ENCODE measurements around the gene TNS1. TPM values are rescaled to one million over a fixed set of nuclear protein-coding genes. Genes with fewer than 3 reads are reported as not detected.

The TNS1 gene
- polyA plus RNA-seq, 3 donors, result 0.26 to 1.6 (median 1.5) TPM

- Histone ChIP-seq H3K4me2 (replicated peaks; ENCODE audit: extremely low read depth, low read length, poor library complexity, severe bottlenecking) (no peak overlapping the region), H3K9ac (ENCODE audit: insufficient read depth, low read length, poor library complexity, severe bottlenecking) (no peak overlapping the region), H4K20me1 (ENCODE audit: insufficient read depth, low read length) (no peaks in the 10 kb centered on the region), H3K4me3 (replicated peaks in 1 of 3; ENCODE audit: low read depth in 2 of 3, low read length in 3 of 3) (no peak overlapping the region), H3K79me2 (ENCODE audit: insufficient read depth, low read length) (no peaks in the 10 kb centered on the region), H3K4me1 (ENCODE audit: control insufficient read depth in 1 of 2, insufficient read depth in 2 of 2, low read length in 2 of 2) (peaks cover 45 to 54% of the 10 kb centered on the region in 2 donors), H3K27ac (ENCODE audit: low read depth in 1 of 2, low read length in 2 of 2) (no peak overlapping the region), H2AFZ (ENCODE audit: insufficient read depth, low read depth, low read length, poor library complexity, severe bottlenecking) (no peak overlapping the region), H3K27me3 (ENCODE audit: control insufficient read depth in 2 of 2, insufficient read depth in 2 of 2, low read length in 2 of 2) (peaks cover 0 to 2% of the 10 kb centered on the region in 2 donors), H3K9me3 (replicated peaks in 1 of 2; ENCODE audit: control insufficient read depth in 1 of 2, insufficient read depth in 1 of 2, low read length in 2 of 2) (no peaks in the 10 kb centered on the region), H3K36me3 (replicated peaks in 1 of 2; ENCODE audit: control insufficient read depth in 1 of 2, insufficient read depth in 2 of 2, low read length in 2 of 2) (no peaks in the 10 kb centered on the region)
- Mint-ChIP-seq H3K9me3 (peaks cover 0 to 3% (median 0%) of the 10 kb centered on the region in 7 donors), H3K36me3 (peaks cover 22 to 35% of the 10 kb centered on the region in 2 donors), H3K27ac (peak overlapping the region in 6 of 7 donors; percentile 17 to 93 (median 76)), H3K4me1 (peaks cover 61% of the 10 kb centered on the region), H3K27me3 (ENCODE audit: low read depth in 3 of 3) (peaks cover 0 to 18% (median 9%) of the 10 kb centered on the region in 3 donors), H3K4me3 (no peak overlapping the region)
- 50% methylated on average over 2 of the region's 5 CpGs for WGBS (ENCODE audit: insufficient coverage)
- intact Hi-C loops (cut with micrococcal nuclease), result loop anchor here in 1 of 2 donors (5.0 kb wide), 1 partner anchor 33 kb away; no protein-coding TSS in a partner anchor
- TF ChIP-seq CTCF (IDR thresholded peaks at IDR 0.05), result no peak
- DNase-seq, result no peak
Observed at GRCh38 chr2:217904614-217904965, 98.2 kb downstream of the TNS1 start.

GRCh38 chr2:217903859-217904613 is 98.8 kb downstream of the TNS1 start:
- Histone ChIP-seq H3K9me3 (replicated peaks in 1 of 2; ENCODE audit: control insufficient read depth in 1 of 2, insufficient read depth in 1 of 2, low read length in 2 of 2) (no peaks in the 10 kb centered on the region), H3K79me2 (ENCODE audit: insufficient read depth, low read length) (no peaks in the 10 kb centered on the region), H4K20me1 (ENCODE audit: insufficient read depth, low read length) (no peaks in the 10 kb centered on the region), H3K4me3 (replicated peaks in 1 of 3; ENCODE audit: low read depth in 2 of 3, low read length in 3 of 3) (no peak overlapping the region), H3K9ac (ENCODE audit: insufficient read depth, low read length, poor library complexity, severe bottlenecking) (no peak overlapping the region), H3K36me3 (replicated peaks in 1 of 2; ENCODE audit: control insufficient read depth in 1 of 2, insufficient read depth in 2 of 2, low read length in 2 of 2) (no peaks in the 10 kb centered on the region), H3K27ac (ENCODE audit: low read depth in 1 of 2, low read length in 2 of 2) (peak overlapping the region in 1 of 2 donors; percentile 84), H3K4me2 (replicated peaks; ENCODE audit: extremely low read depth, low read length, poor library complexity, severe bottlenecking) (no peak overlapping the region), H3K4me1 (ENCODE audit: control insufficient read depth in 1 of 2, insufficient read depth in 2 of 2, low read length in 2 of 2) (peaks cover 46 to 60% of the 10 kb centered on the region in 2 donors), H2AFZ (ENCODE audit: insufficient read depth, low read depth, low read length, poor library complexity, severe bottlenecking) (no peak overlapping the region), H3K27me3 (ENCODE audit: control insufficient read depth in 2 of 2, insufficient read depth in 2 of 2, low read length in 2 of 2) (peaks cover 0 to 2% of the 10 kb centered on the region in 2 donors)
- Mint-ChIP-seq H3K4me1 (peaks cover 67% of the 10 kb centered on the region), H3K36me3 (peaks cover 22 to 35% of the 10 kb centered on the region in 2 donors), H3K9me3 (peaks cover 0 to 3% (median 0%) of the 10 kb centered on the region in 7 donors), H3K27me3 (ENCODE audit: low read depth in 3 of 3) (peaks cover 0 to 18% (median 11%) of the 10 kb centered on the region in 3 donors), H3K27ac (peak overlapping the region in 6 of 7 donors; percentile 67 to 95 (median 88)), H3K4me3 (no peak overlapping the region)
- TF ChIP-seq CTCF (IDR thresholded peaks at IDR 0.05), result no peak
- DNase-seq, result no peak
- intact Hi-C loops (cut with micrococcal nuclease), result loop anchor here in 1 of 2 donors (5.0 kb wide), 1 partner anchor 33 kb away; no protein-coding TSS in a partner anchor
- WGBS (ENCODE audit: insufficient coverage), result 64% methylated on average over 11 of the region's 11 CpGs

Data from CD14-positive monocyte (primary cell).